Vagina (tissue), 2 donors: ENCODE results near the gene CRMP1.

Source experiments
- CTCF ChIP-seq, 3 experiments: fragments of 450-650 bp in 2 of 3; fragments of 200-600 bp in 1 of 3; sonication (generic) in 1 of 3; IDR thresholded peaks; one replicate each; pipeline ENCODE4 v1.5.1; 2017 to 2019; ENCODE audit warnings: antibody characterized with exemption in 3 of 3, mild to moderate bottlenecking in 2 of 3, moderate library complexity in 2 of 3
- POLR2AphosphoS5 ChIP-seq, 2 donors: sonication (generic); formaldehyde crosslinking; IDR thresholded peaks; one replicate each; pipeline ENCODE4 v1.9.0; 2017; ENCODE audit warnings: antibody characterized with exemption in 2 of 2, mild to moderate bottlenecking in 2 of 2, low read depth in 1 of 2; ENCODE audit not compliant: insufficient read depth in 1 of 2

- TF ChIP-seq POLR2AphosphoS5 (IDR thresholded peaks at IDR 0.05; ENCODE audit: insufficient read depth in 1 of 2, low read depth in 1 of 2) (no peak), CTCF (IDR thresholded peaks at IDR 0.05) (no peak)
These were observed 9.9 kb downstream of the CRMP1 start for GRCh38 chr4:5882947-5883346.
